Ascending aorta (tissue), 2 donors: ENCODE data around the gene KCND3. TPM values are rescaled to one million over a fixed set of nuclear protein-coding genes. Genes with fewer than 3 reads are reported as not detected.

Experiments used
- DNase-seq, 2 donors: peaks; one replicate each; pipeline ENCODE4 v3.0.0-alpha.2; 2019; ENCODE audit warnings: low spot score in 2 of 2
- H3K27ac ChIP-seq, 2 donors: fragments of 200-600 bp; sonication (generic); one replicate each; pipeline ENCODE4 v1.5.1; 2016 to 2017; ENCODE audit warnings: mild to moderate bottlenecking in 1 of 2
- H3K27me3 ChIP-seq: fragments of 200-600 bp; sonication (generic); one replicate; pipeline ENCODE4 v1.5.1; 2017
- H3K36me3 ChIP-seq, 2 donors: fragments of 200-600 bp; sonication (generic); one replicate each; pipeline ENCODE4 v1.5.1; 2016
- H3K4me1 ChIP-seq, 2 donors: fragments of 200-600 bp; sonication (generic); one replicate each; pipeline ENCODE4 v1.5.1; 2016 to 2017; ENCODE audit warnings: mild to moderate bottlenecking in 1 of 2
- H3K4me3 ChIP-seq, 2 donors: fragments of 200-600 bp; sonication (generic); one replicate each; pipeline ENCODE4 v1.5.1; 2016 to 2017; ENCODE audit warnings: mild to moderate bottlenecking in 1 of 2
- H3K9me3 ChIP-seq, 2 donors: fragments of 200-600 bp; sonication (generic); one replicate each; pipeline ENCODE4 v1.5.1; 2016
- CTCF ChIP-seq, 3 experiments: fragments of 200-600 bp in 2 of 3; fragments of 450-650 bp in 1 of 3; sonication (generic) in 2 of 3; IDR thresholded peaks; one replicate each; pipeline ENCODE4 v1.5.1; 2016 to 2019; ENCODE audit warnings: antibody characterized with exemption in 3 of 3, mild to moderate bottlenecking in 1 of 3, moderate library complexity in 1 of 3
- intact Hi-C: fragments of 100-400 bp; cut with DNase I; formaldehyde crosslinking; loops from one replicate; pipeline ENCODE4 v1.15.1; 2023
- total RNA-seq: library from RNA; depleted of rRNA; stranded (reverse); fragments of >200 nt; gene quantifications from one replicate; pipeline ENCODE4 v1.1.0, GENCODE V29; 2016

KCND3 gene
- total RNA-seq, 1 donor from 2014 or later: 13.3 TPM

- Histone ChIP-seq H3K4me1 (peaks cover 0 to 5% of the 10 kb centered on the region in 2 donors), H3K27me3 (no peaks in the 10 kb centered on the region), H3K9me3 (no peaks in the 10 kb centered on the region), H3K4me3 (no peak overlapping the region), H3K36me3 (no peaks in the 10 kb centered on the region), H3K27ac (no peak overlapping the region)
- no peak for TF ChIP-seq CTCF (IDR thresholded peaks at IDR 0.05)
- intact Hi-C loops: no loop called here
- no peak for DNase-seq
These were observed 108.3 kb downstream of the KCND3 start for GRCh38 chr1:111880881-111881837.

- intact Hi-C loops: no loop called here
- Histone ChIP-seq H3K4me1 (peaks cover 0 to 5% of the 10 kb centered on the region in 2 donors), H3K27ac (no peak overlapping the region), H3K9me3 (no peaks in the 10 kb centered on the region), H3K27me3 (no peaks in the 10 kb centered on the region), H3K4me3 (no peak overlapping the region), H3K36me3 (no peaks in the 10 kb centered on the region)
- DNase-seq: no peak
- no peak for TF ChIP-seq CTCF (IDR thresholded peaks at IDR 0.05)
These were observed 110.4 kb downstream of the KCND3 start for GRCh38 chr1:111879081-111879480.

- DNase-seq: no peak
- Histone ChIP-seq H3K4me1 (peaks cover 0 to 5% of the 10 kb centered on the region in 2 donors), H3K36me3 (no peaks in the 10 kb centered on the region), H3K27me3 (no peaks in the 10 kb centered on the region), H3K27ac (no peak overlapping the region), H3K4me3 (no peak overlapping the region), H3K9me3 (no peaks in the 10 kb centered on the region)
- no peak for TF ChIP-seq CTCF (IDR thresholded peaks at IDR 0.05)
- intact Hi-C loops: no loop called here
These were observed 110.8 kb downstream of the KCND3 start for GRCh38 chr1:111878649-111879048.

- Histone ChIP-seq H3K4me3 (no peak overlapping the region), H3K36me3 (no peaks in the 10 kb centered on the region), H3K9me3 (no peaks in the 10 kb centered on the region), H3K27me3 (no peaks in the 10 kb centered on the region), H3K27ac (no peak overlapping the region), H3K4me1 (peaks cover 0 to 5% of the 10 kb centered on the region in 2 donors)
- no peak for DNase-seq
- intact Hi-C loops: no loop called here
- no peak for TF ChIP-seq CTCF (IDR thresholded peaks at IDR 0.05)
These were observed 111.4 kb downstream of the KCND3 start for GRCh38 chr1:111878091-111878490.

- no peaks in the 10 kb centered on the region for H3K9me3 ChIP-seq
- H3K4me1 ChIP-seq: peaks cover 0 to 5% of the 10 kb centered on the region in 2 donors
- no peak for TF ChIP-seq CTCF (IDR thresholded peaks at IDR 0.05)
- DNase-seq: no peak
- no peak overlapping the region for H3K27ac ChIP-seq
- H3K4me3 ChIP-seq: no peak overlapping the region
- H3K36me3 ChIP-seq: no peaks in the 10 kb centered on the region
- no peaks in the 10 kb centered on the region for H3K27me3 ChIP-seq
- intact Hi-C loops: no loop called here
These were observed 112.8 kb downstream of the KCND3 start for GRCh38 chr1:111876631-111877030.
